GM18861 (cell line): ENCODE measurements around the gene OR8B3.

Source experiments
- ATAC-seq: cut with Tn5 transposase; IDR thresholded peaks from one replicate; pipeline ENCODE4 v1.9.1; 2021; ENCODE audit not compliant: unreplicated experiment

The OR8B3 gene

DNA sequence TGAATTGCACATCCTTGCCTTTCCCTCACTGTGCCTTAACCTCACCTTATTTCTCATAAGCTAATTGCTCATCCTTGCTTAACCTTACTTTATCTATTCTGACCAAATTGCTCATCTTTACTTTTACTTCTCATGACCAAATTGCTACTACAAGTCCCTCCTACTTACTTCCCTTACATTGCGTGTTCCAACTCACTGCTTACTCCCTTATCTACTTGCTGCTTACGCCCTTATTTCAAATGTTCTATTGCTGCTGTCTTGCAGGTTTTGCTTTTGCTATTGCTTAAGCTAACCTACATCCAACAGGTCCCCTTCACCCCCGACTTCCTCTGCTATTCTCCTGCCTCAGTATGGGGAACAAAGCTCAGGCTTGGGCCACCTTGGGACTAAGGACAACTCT, 22.5 kb downstream of the OR8B3 start:
- ATAC-seq = no peak

DNA sequence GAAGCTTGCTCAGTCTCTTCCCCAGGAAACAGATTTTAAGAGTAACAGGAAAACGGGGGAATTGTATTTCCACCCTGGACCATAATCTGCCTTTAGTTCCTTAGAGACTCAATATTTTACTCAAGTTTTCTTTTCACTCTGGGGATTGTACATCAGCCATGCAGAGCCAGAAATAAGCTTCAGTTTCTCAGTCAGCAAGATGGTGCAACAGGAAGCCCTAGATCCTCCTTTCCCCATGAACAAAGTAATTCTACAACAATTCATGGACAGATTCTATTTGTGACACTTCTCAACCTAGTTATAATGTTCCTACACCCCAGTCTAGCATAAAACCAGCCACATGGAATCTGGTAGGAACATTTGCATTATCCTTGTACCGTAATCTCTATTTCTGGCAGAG, 39.3 kb downstream of the OR8B3 start:
- ATAC-seq = no peak

DNA sequence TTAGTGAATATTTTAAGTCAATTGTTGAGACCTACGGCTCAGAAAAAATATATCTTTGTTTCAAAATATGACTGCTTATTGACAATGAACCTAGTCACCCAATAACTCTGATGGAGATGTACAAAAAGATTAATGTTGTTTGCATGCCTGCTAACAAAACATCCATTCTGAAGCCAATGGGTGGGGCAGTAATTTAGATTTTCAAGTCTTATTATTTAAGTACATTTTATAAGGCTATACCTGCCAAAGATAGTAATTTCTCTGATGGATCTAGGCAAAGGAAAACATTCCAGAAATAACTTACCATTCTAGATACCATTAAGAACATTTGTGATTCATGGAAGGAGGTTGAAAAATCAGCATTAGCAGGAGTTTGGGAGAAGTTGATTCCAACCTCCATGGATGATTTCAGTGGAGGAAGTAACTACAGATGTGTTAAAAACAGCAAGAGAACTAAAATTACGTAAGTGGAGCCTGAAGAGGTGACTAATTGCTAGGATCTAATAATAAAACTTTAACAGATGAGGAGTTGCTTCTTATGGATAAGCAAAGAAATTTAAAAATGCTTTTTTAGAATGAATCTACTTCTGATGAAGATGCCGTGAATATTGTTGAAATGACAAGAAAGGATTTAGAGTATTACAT, 52.4 kb downstream of the OR8B3 start:
- no peak for ATAC-seq
